HL-60 (cell line): ENCODE data around the gene GRB10.

ENCODE experiments used
- DNase-seq, 2 experiments: peaks; one replicate each; pipeline ENCODE4 v3.0.0-alpha.2; 2010 to 2020; ENCODE audit warnings: low read depth in 1 of 2, low spot score in 1 of 2
- H3K27ac ChIP-seq: fragments of 250-450 bp; sonication (Bioruptor Pico); replicated peaks from 2 replicates; pipeline ENCODE4 v1.5.1; 2020; ENCODE audit warnings: mild to moderate bottlenecking, moderate library complexity
- H3K27me3 ChIP-seq: fragments of 250-450 bp; sonication (Bioruptor Pico); 2 replicates; pipeline ENCODE4 v1.5.1; 2021; ENCODE audit warnings: mild to moderate bottlenecking, moderate library complexity; ENCODE audit not compliant: insufficient read depth, poor library complexity, severe bottlenecking
- H3K4me3 ChIP-seq: replicated peaks from 2 replicates; pipeline ENCODE4 v1.5.1; 2011; ENCODE audit warnings: mild to moderate bottlenecking, control low read depth, low read length; ENCODE audit not compliant: insufficient read depth
- CTCF ChIP-seq: IDR thresholded peaks from one replicate; pipeline ENCODE4 v1.5.1; 2011; ENCODE audit warnings: low read length, control low read depth, inconsistent platforms; ENCODE audit not compliant: insufficient read depth
- GABPA ChIP-seq: IDR thresholded peaks from 2 replicates; pipeline ENCODE4 v1.6.1; 2012; ENCODE audit warnings: low read depth
- POLR2AphosphoS5 ChIP-seq: IDR thresholded peaks from 2 replicates; pipeline ENCODE4 v1.6.1; 2012; ENCODE audit warnings: low read depth
- REST ChIP-seq: IDR thresholded peaks from 2 replicates; pipeline ENCODE4 v1.6.1; 2012; ENCODE audit warnings: low read depth; ENCODE audit not compliant: insufficient replicate concordance
- SPI1 ChIP-seq: IDR thresholded peaks from 2 replicates; pipeline ENCODE4 v1.6.1; 2012; ENCODE audit warnings: low read depth, mild to moderate bottlenecking, borderline replicate concordance

Gene GRB10

GRCh38 chr7:50648570-50649169 lies 134.0 kb downstream of the GRB10 start:
- Histone ChIP-seq H3K27ac (no peak overlapping the region), H3K27me3 (no peaks in the 10 kb centered on the region), H3K4me3 (no peak overlapping the region)
- no peak for DNase-seq
- no peak for TF ChIP-seq SPI1
- no peak for TF ChIP-seq CTCF
- TF ChIP-seq POLR2AphosphoS5: no peak
- TF ChIP-seq REST: no peak
- no peak for TF ChIP-seq GABPA

GRCh38 chr7:50648076-50648475 lies 134.6 kb downstream of the GRB10 start:
- TF ChIP-seq REST (no peak), SPI1 (no peak), GABPA (no peak), POLR2AphosphoS5 (no peak), CTCF (no peak)
- H3K27ac ChIP-seq: no peak overlapping the region
- DNase-seq: no peak
- H3K4me3 ChIP-seq: no peak overlapping the region
- no peaks in the 10 kb centered on the region for H3K27me3 ChIP-seq

GRCh38 chr7:50647286-50647980 lies 135.3 kb downstream of the GRB10 start:
- Histone ChIP-seq H3K27me3 (no peaks in the 10 kb centered on the region), H3K27ac (no peak overlapping the region), H3K4me3 (no peak overlapping the region)
- no peak for DNase-seq
- TF ChIP-seq GABPA: no peak
- no peak for TF ChIP-seq POLR2AphosphoS5
- TF ChIP-seq CTCF: no peak
- no peak for TF ChIP-seq REST
- no peak for TF ChIP-seq SPI1
